ENCODE results near the gene PTPRR.
"Not testable (repeated sequence)": the region's sequence is repeated elsewhere in the genome, so short reads cannot be mapped to it uniquely, and the experiment has no call there.

The PTPRR gene

GRCh38 chr12:70736351-70737133 is 184.0 kb downstream of the PTPRR start:
- DNase-seq = no peak

DNA sequence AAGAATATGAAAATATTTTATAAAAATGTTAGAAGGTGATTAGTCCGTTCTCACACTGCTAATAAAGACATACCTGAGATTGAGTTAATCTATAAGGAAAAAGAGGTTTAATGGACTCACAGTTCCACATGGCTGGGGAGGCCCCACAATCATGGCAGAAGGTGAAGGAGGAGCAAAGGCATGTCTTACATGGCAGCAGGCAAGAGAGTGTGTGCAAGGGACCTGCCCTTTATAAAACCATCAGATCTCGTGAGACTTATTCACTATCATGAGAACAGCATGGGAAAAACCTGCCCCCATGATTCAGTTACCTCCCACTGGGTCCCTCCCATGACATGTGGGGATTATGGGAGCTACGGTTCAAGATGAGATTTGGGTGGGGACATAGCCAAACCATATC is 185.3 kb downstream of the PTPRR start:
- not testable (repeated sequence) for DNase-seq

DNA sequence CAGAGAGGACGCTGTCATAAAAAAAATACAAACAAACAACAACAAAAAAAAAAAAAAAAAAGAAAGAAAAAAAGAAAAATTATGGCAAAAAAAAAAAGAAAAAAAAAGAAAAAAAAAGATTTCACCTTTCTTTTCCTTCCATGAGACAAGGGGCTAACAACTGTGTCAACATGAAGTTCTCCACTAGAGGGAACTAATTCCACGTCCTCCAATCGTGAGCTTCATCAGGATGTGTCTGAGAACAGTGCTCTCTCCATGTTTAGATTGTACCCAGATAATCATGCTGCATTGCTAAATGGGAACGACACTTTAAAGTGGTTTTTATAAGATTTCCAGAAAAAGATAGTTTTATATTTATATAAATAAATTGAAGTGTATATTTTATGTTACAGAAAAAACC is 187.2 kb downstream of the PTPRR start:
- no peak for DNase-seq

DNA sequence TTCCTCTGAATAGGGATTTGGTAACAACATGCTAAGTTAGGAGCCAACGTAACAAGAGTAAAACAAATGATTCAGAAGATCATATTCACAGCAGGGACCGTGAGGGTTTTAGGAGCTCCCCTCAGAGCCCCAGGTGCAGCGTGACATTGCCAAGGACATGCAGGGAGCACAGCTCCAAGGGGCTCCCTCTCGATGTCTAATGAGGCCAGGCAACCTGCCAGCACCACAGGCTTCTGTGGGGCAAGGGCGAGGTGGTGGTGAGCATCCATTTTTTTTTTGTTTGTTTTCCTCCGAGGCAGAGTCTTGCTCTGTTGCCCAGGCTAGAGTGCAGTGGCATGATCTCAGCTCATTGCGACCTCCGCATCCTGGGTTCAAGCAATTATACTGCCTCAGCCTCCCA is 188.3 kb downstream of the PTPRR start:
- no peak for DNase-seq

DNA sequence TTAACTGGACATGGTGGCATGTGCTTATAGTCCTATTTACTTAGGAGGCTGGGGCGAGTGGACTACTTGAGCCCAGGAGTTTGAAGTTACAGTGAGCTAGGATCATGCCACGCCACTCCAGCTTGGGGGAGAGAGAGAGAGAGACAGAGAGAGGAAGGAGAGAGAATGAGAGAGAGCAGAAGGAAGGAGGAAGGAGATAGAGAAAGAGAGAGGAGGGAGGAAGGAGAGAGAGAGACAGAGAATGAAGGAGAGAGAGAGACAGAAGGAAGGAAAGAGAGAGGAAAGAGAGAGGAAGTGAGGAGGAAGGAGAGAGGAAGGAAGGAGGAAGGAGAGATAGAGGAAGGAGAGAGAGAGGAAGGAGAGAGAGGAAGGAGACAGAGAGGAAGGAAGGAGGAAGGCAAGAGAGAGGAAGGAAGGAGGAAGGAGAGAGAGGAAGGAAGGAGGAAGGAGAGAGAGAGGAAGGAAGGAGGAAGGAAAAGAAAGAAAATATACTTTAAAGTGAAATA is 189.8 kb downstream of the PTPRR start:
- DNase-seq = no peak

- no peak for DNase-seq
These were observed 196.1 kb downstream of the PTPRR start for GRCh38 chr12:70724444-70724843.

DNA sequence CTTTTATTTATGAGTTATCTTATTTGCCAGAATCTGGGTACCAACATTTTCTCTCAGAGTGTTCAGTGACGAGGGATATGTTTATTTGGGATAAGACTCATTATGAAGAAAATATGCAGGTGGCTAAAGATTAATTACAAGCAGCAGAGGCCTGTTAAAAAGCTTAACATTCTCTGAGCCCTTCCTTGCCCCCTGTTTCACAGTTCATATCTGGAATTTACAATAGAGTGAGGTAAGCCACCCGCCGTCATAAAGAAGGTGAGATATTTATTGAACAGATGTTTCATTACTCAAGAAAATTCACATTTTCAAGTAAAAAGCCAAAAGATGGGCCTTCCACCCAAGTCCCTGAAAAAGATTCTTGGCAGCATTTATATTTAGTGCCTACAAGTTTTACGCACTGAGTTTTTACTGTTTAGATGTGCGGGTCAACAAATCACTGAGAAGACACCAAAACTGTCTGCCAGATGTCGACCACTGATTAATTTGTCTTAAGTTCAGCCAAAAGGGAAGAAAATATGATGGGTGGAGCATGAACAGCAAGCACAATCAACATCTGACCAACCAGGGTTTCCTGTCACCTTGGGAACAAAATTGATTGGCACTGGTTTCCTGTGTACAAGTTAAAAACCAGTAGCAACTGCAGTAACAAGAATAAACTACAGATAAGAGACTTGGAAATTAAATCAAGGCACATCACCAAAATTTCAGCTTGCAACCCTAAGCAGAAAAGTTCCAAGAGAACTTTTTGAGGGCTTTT is 197.8 kb downstream of the PTPRR start:
- no peak for DNase-seq

GRCh38 chr12:70721656-70722357 is 198.7 kb downstream of the PTPRR start:
- no peak for DNase-seq

- no peak for DNase-seq
These were observed 199.3 kb downstream of the PTPRR start for GRCh38 chr12:70721216-70721615.

- DNase-seq = peak in 1 of 4 experiments; percentile 2
These were observed 200.7 kb downstream of the PTPRR start for GRCh38 chr12:70719672-70720420.

- no peak for DNase-seq
These were observed 201.5 kb downstream of the PTPRR start for GRCh38 chr12:70719071-70719470.

DNA sequence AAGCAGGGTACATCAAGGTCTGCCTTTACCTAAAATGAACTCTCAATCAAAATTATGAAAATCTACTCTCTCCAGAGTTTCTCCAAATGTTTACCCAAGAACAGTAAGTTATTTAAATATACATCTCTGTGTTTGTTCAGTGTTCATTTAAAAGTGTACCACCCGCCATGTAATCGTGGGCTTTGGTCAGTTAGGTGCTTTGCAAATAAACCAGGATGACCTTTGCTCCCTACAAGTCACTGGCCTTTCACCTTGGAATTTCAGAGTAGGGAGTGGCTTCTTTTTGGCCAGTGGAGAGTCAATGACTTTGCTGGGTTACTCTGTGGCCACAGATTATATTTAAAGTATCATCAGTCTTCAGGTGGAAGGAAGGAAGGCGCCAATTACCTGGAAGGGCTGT is 208.7 kb downstream of the PTPRR start:
- DNase-seq = no peak

GRCh38 chr12:70709022-70709421 is 211.5 kb downstream of the PTPRR start:
- no peak for DNase-seq

DNA sequence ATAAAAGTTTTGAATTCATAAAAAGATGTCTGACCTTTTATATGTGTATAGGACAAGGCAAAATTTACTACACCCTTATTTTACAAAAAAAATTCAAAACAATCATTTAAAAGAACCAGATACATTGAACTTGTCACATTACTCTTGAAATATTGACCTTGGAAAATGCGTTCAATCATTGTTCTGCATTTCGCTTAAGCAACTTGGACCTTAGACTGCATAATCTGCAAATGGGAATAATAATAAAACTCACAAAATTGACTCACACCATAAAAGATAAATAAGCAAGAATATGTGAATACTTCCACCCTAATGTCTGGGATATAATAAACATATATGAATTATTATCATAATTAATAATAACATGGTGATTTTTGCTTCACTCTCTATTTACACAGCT is 213.9 kb downstream of the PTPRR start:
- DNase-seq = no peak

GRCh38 chr12:70698345-70698744 is 222.2 kb downstream of the PTPRR start:
- DNase-seq = no peak

DNA sequence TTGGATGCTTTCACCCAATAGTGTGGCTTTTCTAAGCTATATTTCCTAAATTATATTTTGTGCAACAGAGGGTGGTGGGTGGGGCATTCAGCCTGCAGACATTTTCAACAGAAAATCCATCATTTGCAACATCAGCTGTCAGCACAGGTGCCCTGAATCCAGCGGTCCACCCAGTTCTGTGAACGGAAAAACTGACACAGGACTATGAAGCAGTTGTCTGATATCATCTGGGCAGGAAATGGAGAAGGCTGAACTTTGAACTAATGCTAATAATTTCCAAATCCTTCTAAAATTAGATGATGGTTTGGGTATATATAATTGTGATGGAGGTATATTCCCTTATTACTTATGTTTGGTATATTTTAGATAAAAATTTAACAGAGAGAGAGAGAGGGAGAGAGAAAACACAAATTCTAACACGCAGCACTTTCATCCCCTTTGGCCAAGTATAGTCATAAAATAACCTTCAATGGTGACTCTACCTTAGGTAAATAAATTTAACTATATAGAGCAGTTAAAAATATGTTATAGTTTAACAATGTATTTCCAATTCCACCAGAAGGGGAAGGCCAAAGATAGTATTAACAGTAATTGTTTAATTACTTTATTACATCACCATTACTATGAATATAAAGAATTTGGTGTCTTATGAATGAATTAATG is 225.0 kb downstream of the PTPRR start:
- no peak for DNase-seq

GRCh38 chr12:70692681-70693288 is 227.8 kb downstream of the PTPRR start:
- no peak for DNase-seq

DNA sequence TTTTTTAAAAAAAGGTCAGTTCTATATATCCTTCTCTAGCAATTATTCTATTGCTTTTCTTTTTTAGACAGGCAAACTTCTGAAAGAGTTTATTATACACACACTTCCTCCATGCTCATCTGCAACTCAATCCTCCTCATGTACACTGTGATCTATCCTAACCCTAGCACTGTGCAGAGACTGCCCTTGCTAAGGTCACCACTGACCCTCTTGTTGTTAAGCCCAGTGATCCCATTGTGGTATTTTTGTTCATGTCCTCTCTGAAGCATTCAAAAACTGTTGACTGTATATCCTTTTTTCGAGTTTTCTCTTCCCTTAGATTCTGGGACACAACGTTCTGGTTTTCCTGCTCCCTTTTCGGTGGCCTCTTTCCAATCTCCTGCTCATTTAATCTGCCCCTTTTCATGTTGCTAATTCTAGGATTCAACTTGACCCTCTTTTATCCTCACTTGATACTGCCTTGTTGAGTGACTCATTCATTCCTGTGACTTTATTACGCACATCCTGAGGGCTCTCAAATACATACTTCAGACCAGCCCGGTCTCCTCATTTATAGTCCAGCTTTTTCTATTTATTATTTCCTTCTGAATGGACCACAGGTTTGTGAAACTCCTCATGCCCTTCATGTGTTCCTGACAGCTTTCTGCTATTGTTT is 229.4 kb downstream of the PTPRR start:
- DNase-seq = no peak

GRCh38 chr12:70686907-70687306 is 233.6 kb downstream of the PTPRR start:
- no peak for DNase-seq

- no peak for DNase-seq
These were observed 234.2 kb downstream of the PTPRR start for GRCh38 chr12:70686299-70686698.

GRCh38 chr12:70683976-70684375 is 236.6 kb downstream of the PTPRR start:
- no peak for DNase-seq

Data from activated naive CD4-positive, alpha-beta T cell (primary cell).